Measurements from ENCODE around the gene FGF23. TPM values are rescaled to one million over a fixed set of nuclear protein-coding genes. Genes with fewer than 3 reads are reported as not detected.
"Not testable (repeated sequence)": the region's sequence is repeated elsewhere in the genome, so short reads cannot be mapped to it uniquely, and the experiment has no call there.

The FGF23 gene
- total and polyA plus RNA-seq, 2 experiments from 2014 or later, result not detected

- H3K4me2 ChIP-seq (ENCODE audit: unreplicated experiment), result no peak overlapping the region
- H3K9ac ChIP-seq, result no peak overlapping the region
- no peaks in the 10 kb centered on the region for H3F3A ChIP-seq (ENCODE audit: insufficient read depth)
- DNase-seq, result no peak
- H4K20me1 ChIP-seq (ENCODE audit: insufficient read depth), result no peaks in the 10 kb centered on the region
- no peak for TF ChIP-seq EZH2phosphoT487 (IDR thresholded peaks at IDR 0.05; ENCODE audit: insufficient read depth, low read depth)
- no peak for TF ChIP-seq EZH2 (IDR thresholded peaks at IDR 0.05; ENCODE audit: insufficient read depth, poor library complexity, severe bottlenecking)
- no peaks in the 10 kb centered on the region for H3K4me1 ChIP-seq (ENCODE audit: insufficient read depth)
- H2AFZ ChIP-seq, result no peak overlapping the region
- in situ Hi-C loops (cut with MboI), result no loop called here
- no peak overlapping the region for H3K27ac ChIP-seq
- no peaks in the 10 kb centered on the region for H3K36me3 ChIP-seq (ENCODE audit: low read depth)
- no peaks in the 10 kb centered on the region for H3K79me2 ChIP-seq (ENCODE audit: insufficient read depth)
- H3K9me2 ChIP-seq (ENCODE audit: insufficient read depth), result no peaks in the 10 kb centered on the region
- no peak overlapping the region for H3K4me3 ChIP-seq
- H3K27me3 ChIP-seq (replicated peaks; ENCODE audit: insufficient read depth), result peaks cover 68% of the 10 kb centered on the region
- no peaks in the 10 kb centered on the region for H3K9me3 ChIP-seq (ENCODE audit: low read depth)
- 47 to 49% methylated on average over 8 of the region's 8 CpGs for WGBS, 2 experiments (ENCODE audit: low coverage in 1 of 2, low lambda C conversion rate in 2 of 2, missing lambda C conversion rate in 2 of 2)
These were observed 36.8 kb upstream of the FGF23 start for GRCh38 chr12:4416276-4416675.

- Histone ChIP-seq H3K9me2 (ENCODE audit: insufficient read depth) (no peaks in the 10 kb centered on the region), H2AFZ (no peak overlapping the region), H3K27ac (no peak overlapping the region), H3K4me3 (no peak overlapping the region), H3K9me3 (ENCODE audit: low read depth) (no peaks in the 10 kb centered on the region), H3K4me2 (ENCODE audit: unreplicated experiment) (no peak overlapping the region), H3K9ac (no peak overlapping the region), H3F3A (ENCODE audit: insufficient read depth) (no peaks in the 10 kb centered on the region), H3K36me3 (ENCODE audit: low read depth) (no peaks in the 10 kb centered on the region), H3K79me2 (ENCODE audit: insufficient read depth) (no peaks in the 10 kb centered on the region), H3K27me3 (replicated peaks; ENCODE audit: insufficient read depth) (peaks cover 52% of the 10 kb centered on the region), H4K20me1 (ENCODE audit: insufficient read depth) (no peaks in the 10 kb centered on the region), H3K4me1 (ENCODE audit: insufficient read depth) (no peaks in the 10 kb centered on the region)
- no peak for DNase-seq
- 0% methylated on average over 1 of the region's 1 CpG for WGBS, 2 experiments (ENCODE audit: low coverage in 1 of 2, low lambda C conversion rate in 2 of 2, missing lambda C conversion rate in 2 of 2)
- TF ChIP-seq EZH2phosphoT487 (IDR thresholded peaks at IDR 0.05; ENCODE audit: insufficient read depth, low read depth), result no peak
- TF ChIP-seq EZH2 (IDR thresholded peaks at IDR 0.05; ENCODE audit: insufficient read depth, poor library complexity, severe bottlenecking), result no peak
- in situ Hi-C loops (cut with MboI), result no loop called here
These were observed 33.0 kb upstream of the FGF23 start for GRCh38 chr12:4412465-4412864.

GRCh38 chr12:4412056-4412455 is 32.5 kb upstream of the FGF23 start:
- Histone ChIP-seq H3K9me3 (ENCODE audit: low read depth) (no peaks in the 10 kb centered on the region), H3K79me2 (ENCODE audit: insufficient read depth) (no peaks in the 10 kb centered on the region), H3K27ac (no peak overlapping the region), H3K27me3 (replicated peaks; ENCODE audit: insufficient read depth) (peaks cover 48% of the 10 kb centered on the region), H4K20me1 (ENCODE audit: insufficient read depth) (no peaks in the 10 kb centered on the region), H3K4me1 (ENCODE audit: insufficient read depth) (no peaks in the 10 kb centered on the region), H2AFZ (no peak overlapping the region), H3K36me3 (ENCODE audit: low read depth) (no peaks in the 10 kb centered on the region), H3K9ac (no peak overlapping the region), H3K4me3 (no peak overlapping the region), H3K4me2 (ENCODE audit: unreplicated experiment) (no peak overlapping the region), H3K9me2 (ENCODE audit: insufficient read depth) (no peaks in the 10 kb centered on the region), H3F3A (ENCODE audit: insufficient read depth) (no peaks in the 10 kb centered on the region)
- 22 to 25% methylated on average over 3 of the region's 3 CpGs for WGBS, 2 experiments (ENCODE audit: low coverage in 1 of 2, low lambda C conversion rate in 2 of 2, missing lambda C conversion rate in 2 of 2)
- in situ Hi-C loops (cut with MboI), result no loop called here
- TF ChIP-seq EZH2phosphoT487 (IDR thresholded peaks at IDR 0.05; ENCODE audit: insufficient read depth, low read depth) (no peak), EZH2 (IDR thresholded peaks at IDR 0.05; ENCODE audit: insufficient read depth, poor library complexity, severe bottlenecking) (no peak)
- no peak for DNase-seq

GRCh38 chr12:4407136-4407535 is 27.6 kb upstream of the FGF23 start:
- Histone ChIP-seq H3K4me3 (no peak overlapping the region), H3F3A (ENCODE audit: insufficient read depth) (no peaks in the 10 kb centered on the region)
- TF ChIP-seq EZH2 (IDR thresholded peaks at IDR 0.05; ENCODE audit: insufficient read depth, poor library complexity, severe bottlenecking), result no peak
- no peak for TF ChIP-seq EZH2phosphoT487 (IDR thresholded peaks at IDR 0.05; ENCODE audit: insufficient read depth, low read depth)

GRCh38 chr12:4404877-4405637 is 25.5 kb upstream of the FGF23 start:
- H3K79me2 ChIP-seq (ENCODE audit: insufficient read depth); H2AFZ ChIP-seq; H3K4me2 ChIP-seq (ENCODE audit: unreplicated experiment); H3K27me3 ChIP-seq (replicated peaks; ENCODE audit: insufficient read depth); H3K9me3 ChIP-seq (ENCODE audit: low read depth); DNase-seq; H4K20me1 ChIP-seq (ENCODE audit: insufficient read depth); H3K27ac ChIP-seq; H3K36me3 ChIP-seq (ENCODE audit: low read depth); H3F3A ChIP-seq (ENCODE audit: insufficient read depth); H3K4me1 ChIP-seq (ENCODE audit: insufficient read depth); H3K9me2 ChIP-seq (ENCODE audit: insufficient read depth); in situ Hi-C loops (cut with MboI); H3K4me3 ChIP-seq; H3K9ac ChIP-seq: not testable (repeated sequence)
- 52 to 56% methylated on average over 8 of the region's 8 CpGs for WGBS, 2 experiments (ENCODE audit: low coverage in 1 of 2, low lambda C conversion rate in 2 of 2, missing lambda C conversion rate in 2 of 2)

More at GRCh38 chr12:4407136-4407535, 27.6 kb upstream of the FGF23 start:
- Histone ChIP-seq H3K27me3 (replicated peaks; ENCODE audit: insufficient read depth) (peaks cover 5% of the 10 kb centered on the region; the same call in 1 of the 2 replicates), H4K20me1 (ENCODE audit: insufficient read depth) (no peaks in the 10 kb centered on the region), H3K4me2 (ENCODE audit: unreplicated experiment) (no peak overlapping the region), H3K36me3 (ENCODE audit: low read depth) (no peaks in the 10 kb centered on the region), H3K79me2 (ENCODE audit: insufficient read depth) (no peaks in the 10 kb centered on the region), H3K9ac (no peak overlapping the region), H3K9me3 (ENCODE audit: low read depth) (no peaks in the 10 kb centered on the region), H3K4me1 (ENCODE audit: insufficient read depth) (no peaks in the 10 kb centered on the region), H3K9me2 (ENCODE audit: insufficient read depth) (no peaks in the 10 kb centered on the region), H3K27ac (no peak overlapping the region), H2AFZ (no peak overlapping the region)
- 38 to 42% methylated on average over 3 of the region's 3 CpGs for WGBS, 2 experiments (ENCODE audit: low coverage in 1 of 2, low lambda C conversion rate in 2 of 2, missing lambda C conversion rate in 2 of 2)
- in situ Hi-C loops (cut with MboI), result no loop called here
- no peak for DNase-seq

Data from GM23248 (cell line).